ENCODE measurements around the gene PCED1B. TPM values are rescaled to one million over a fixed set of nuclear protein-coding genes. Genes with fewer than 3 reads are reported as not detected.

PCED1B gene
- total RNA-seq, 1 donor from 2014 or later = 6.9 TPM

DNA sequence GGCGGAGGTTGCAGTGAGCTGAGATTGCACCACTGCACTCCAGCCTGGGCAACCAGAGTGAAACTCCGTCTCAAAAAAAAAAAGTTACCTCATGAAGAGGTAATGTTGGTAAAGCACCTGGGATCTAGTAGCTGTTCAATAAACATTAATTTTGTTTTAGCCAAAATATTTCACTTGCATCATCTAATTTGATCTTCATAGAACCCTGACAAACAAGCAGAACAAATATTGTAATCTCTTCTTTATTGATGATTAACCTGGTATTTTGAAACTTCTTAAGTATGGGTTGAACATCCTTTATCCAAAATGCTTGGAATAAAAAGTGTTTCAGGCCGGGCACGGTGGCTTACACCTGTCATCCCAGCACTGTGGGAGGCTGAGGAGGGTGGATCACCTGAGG, 149.4 kb downstream of the PCED1B start:
- Histone ChIP-seq H3K9me3 (no peaks in the 10 kb centered on the region), H3K36me3 (no peaks in the 10 kb centered on the region), H3K4me1 (peaks cover 2% of the 10 kb centered on the region), H3K27ac (no peak overlapping the region), H3K4me3 (no peak overlapping the region), H3K27me3 (no peaks in the 10 kb centered on the region)
- DNase-seq (ENCODE audit: extremely low spot score in 2 of 2) = no peak
- intact Hi-C loops (cut with DNase I) = no loop called here
- TF ChIP-seq, protein P1, sequence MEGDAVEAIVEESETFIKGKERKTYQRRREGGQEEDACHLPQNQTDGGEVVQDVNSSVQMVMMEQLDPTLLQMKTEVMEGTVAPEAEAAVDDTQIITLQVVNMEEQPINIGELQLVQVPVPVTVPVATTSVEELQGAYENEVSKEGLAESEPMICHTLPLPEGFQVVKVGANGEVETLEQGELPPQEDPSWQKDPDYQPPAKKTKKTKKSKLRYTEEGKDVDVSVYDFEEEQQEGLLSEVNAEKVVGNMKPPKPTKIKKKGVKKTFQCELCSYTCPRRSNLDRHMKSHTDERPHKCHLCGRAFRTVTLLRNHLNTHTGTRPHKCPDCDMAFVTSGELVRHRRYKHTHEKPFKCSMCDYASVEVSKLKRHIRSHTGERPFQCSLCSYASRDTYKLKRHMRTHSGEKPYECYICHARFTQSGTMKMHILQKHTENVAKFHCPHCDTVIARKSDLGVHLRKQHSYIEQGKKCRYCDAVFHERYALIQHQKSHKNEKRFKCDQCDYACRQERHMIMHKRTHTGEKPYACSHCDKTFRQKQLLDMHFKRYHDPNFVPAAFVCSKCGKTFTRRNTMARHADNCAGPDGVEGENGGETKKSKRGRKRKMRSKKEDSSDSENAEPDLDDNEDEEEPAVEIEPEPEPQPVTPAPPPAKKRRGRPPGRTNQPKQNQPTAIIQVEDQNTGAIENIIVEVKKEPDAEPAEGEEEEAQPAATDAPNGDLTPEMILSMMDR (IDR thresholded peaks at IDR 0.05) = no peak
- TF ChIP-seq POLR2AphosphoS5 (IDR thresholded peaks at IDR 0.05; ENCODE audit: insufficient read depth in 1 of 2, low read depth in 1 of 2) (no peak), POLR2A (IDR thresholded peaks at IDR 0.05) (no peak)

DNA sequence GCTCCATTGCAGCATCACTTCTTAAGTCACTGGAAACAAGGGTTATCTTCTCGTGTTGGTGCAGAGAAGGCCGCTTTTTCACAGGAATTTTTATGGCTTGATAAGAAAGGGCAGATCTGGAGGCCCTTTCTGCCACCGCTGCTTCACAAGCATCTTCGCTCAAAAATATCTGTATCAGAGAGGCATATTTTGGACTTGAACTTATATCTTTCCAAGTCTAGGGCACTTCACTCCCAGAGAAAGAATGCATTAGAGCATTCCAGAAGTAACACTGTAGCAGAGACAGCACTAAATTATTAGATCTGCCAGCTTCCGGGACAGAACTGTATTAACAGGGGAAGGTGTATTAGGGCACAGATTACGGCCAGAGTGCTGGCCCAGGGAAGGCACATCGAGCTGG, 152.0 kb downstream of the PCED1B start:
- Histone ChIP-seq H3K27ac (no peak overlapping the region), H3K4me3 (no peak overlapping the region), H3K4me1 (peaks cover 5% of the 10 kb centered on the region), H3K27me3 (no peaks in the 10 kb centered on the region), H3K9me3 (no peaks in the 10 kb centered on the region), H3K36me3 (no peaks in the 10 kb centered on the region)
- no peak for TF ChIP-seq POLR2A (IDR thresholded peaks at IDR 0.05)
- TF ChIP-seq, protein P1 (IDR thresholded peaks at IDR 0.05) = no peak
- TF ChIP-seq POLR2AphosphoS5 (IDR thresholded peaks at IDR 0.05; ENCODE audit: insufficient read depth in 1 of 2, low read depth in 1 of 2) = no peak
- no peak for DNase-seq (ENCODE audit: extremely low spot score in 2 of 2)
- intact Hi-C loops (cut with DNase I) = no loop called here

DNA sequence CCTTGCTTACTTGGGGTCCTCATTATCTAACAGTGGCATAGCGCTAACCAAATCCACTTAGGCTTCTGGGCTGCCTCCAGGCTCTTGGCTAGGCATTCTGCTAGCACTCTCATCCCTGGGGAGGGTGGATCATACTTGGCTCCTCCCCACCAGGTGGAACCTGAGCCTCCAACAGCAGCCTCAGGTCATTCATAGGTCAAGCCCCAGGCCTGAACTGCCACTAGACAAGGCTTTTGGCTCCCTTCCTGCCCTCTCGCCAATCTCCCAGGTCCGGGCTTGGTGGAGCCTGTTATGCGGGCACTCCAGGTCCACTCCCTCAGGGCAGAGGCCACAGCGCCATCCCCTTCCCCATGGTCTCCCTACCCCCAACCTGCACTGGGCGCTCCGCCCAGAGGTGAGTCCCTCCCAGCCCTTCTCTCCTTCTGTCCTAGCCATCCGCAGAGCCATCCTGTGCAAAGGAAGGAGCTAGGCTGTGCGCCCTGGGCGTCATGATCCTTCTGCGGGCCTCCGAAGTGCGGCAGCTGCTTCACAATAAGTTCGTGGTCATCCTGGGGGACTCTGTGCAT, 155.2 kb downstream of the PCED1B start:
- no peak overlapping the region for H3K27ac ChIP-seq
- DNase-seq (ENCODE audit: extremely low spot score in 2 of 2) = no peak

DNA sequence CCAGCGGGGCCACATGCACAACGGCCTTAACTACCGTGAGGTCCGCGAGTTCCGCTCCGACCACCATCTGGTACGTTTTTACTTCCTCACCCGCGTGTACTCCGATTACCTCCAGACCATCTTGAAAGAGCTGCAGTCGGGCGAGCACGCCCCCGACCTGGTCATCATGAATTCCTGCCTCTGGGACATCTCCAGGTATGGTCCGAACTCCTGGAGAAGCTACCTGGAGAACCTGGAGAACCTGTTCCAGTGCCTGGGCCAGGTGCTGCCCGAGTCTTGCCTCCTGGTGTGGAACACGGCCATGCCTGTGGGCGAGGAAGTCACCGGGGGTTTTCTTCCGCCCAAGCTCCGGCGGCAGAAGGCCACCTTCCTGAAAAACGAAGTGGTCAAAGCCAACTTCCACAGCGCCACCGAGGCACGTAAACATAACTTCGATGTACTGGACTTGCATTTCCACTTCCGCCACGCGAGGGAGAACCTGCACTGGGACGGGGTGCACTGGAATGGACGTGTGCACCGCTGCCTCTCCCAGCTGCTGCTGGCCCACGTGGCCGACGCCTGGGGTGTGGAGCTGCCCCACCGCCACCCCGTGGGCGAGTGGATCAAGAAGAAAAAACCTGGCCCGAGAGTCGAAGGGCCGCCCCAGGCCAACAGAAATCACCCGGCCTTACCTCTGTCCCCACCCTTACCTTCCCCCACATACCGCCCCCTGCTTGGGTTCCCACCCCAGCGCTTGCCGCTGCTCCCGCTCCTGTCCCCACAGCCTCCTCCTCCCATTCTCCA, 156.0 kb downstream of the PCED1B start:
- Histone ChIP-seq H3K4me3 (no peak overlapping the region), H3K27ac (no peak overlapping the region), H3K4me1 (peaks cover 12% of the 10 kb centered on the region), H3K36me3 (no peaks in the 10 kb centered on the region), H3K9me3 (no peaks in the 10 kb centered on the region), H3K27me3 (no peaks in the 10 kb centered on the region)
- no peak for TF ChIP-seq POLR2A (IDR thresholded peaks at IDR 0.05)
- no peak for TF ChIP-seq POLR2AphosphoS5 (IDR thresholded peaks at IDR 0.05; ENCODE audit: insufficient read depth in 1 of 2, low read depth in 1 of 2)
- TF ChIP-seq, protein P1 (IDR thresholded peaks at IDR 0.05) = no peak
- intact Hi-C loops (cut with DNase I) = no loop called here
- DNase-seq (ENCODE audit: extremely low spot score in 2 of 2) = no peak

More for the DNA sequence above, 155.2 kb downstream of the PCED1B start:
- Histone ChIP-seq H3K36me3 (no peaks in the 10 kb centered on the region), H3K9me3 (no peaks in the 10 kb centered on the region), H3K4me3 (no peak overlapping the region), H3K27me3 (no peaks in the 10 kb centered on the region), H3K4me1 (peaks cover 12% of the 10 kb centered on the region)
- intact Hi-C loops (cut with DNase I) = no loop called here
- TF ChIP-seq, protein P1 (IDR thresholded peaks at IDR 0.05) = no peak
- no peak for TF ChIP-seq POLR2A (IDR thresholded peaks at IDR 0.05)

DNA sequence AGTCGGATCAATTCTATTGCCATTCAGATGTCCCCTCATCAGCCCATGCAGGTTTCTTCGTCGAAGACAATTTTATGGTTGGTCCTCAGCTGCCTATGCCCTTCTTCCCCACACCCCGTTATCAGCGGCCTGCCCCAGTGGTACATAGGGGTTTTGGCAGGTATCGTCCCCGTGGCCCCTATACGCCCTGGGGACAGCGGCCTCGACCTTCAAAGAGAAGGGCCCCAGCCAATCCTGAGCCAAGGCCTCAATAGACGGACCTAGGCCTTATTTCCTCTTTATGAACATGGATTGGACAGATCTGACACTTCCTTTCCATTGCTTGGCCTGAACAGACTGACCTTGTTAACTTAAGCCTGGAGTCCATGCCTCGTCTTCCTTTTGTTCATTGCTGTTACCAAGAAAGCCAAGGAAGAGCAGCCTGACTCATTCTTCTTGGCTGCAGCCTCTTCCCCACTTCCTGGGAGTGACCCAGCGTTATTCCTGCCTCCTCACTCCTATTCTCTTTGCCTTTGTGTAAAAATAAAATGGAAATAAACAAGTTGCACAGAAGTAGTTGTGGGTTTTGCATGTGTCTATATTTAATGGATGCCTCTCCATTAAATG, 156.8 kb downstream of the PCED1B start:
- Histone ChIP-seq H3K9me3 (no peaks in the 10 kb centered on the region), H3K27me3 (no peaks in the 10 kb centered on the region), H3K27ac (no peak overlapping the region), H3K36me3 (no peaks in the 10 kb centered on the region), H3K4me3 (no peak overlapping the region), H3K4me1 (peaks cover 12% of the 10 kb centered on the region)
- intact Hi-C loops (cut with DNase I) = no loop called here
- TF ChIP-seq, protein P1 (IDR thresholded peaks at IDR 0.05) = no peak
- TF ChIP-seq POLR2AphosphoS5 (IDR thresholded peaks at IDR 0.05; ENCODE audit: insufficient read depth in 1 of 2, low read depth in 1 of 2) (no peak), POLR2A (IDR thresholded peaks at IDR 0.05) (no peak)
- DNase-seq (ENCODE audit: extremely low spot score in 2 of 2) = no peak
